ENCODE measurements around the gene PSMB11. TPM values are rescaled to one million over a fixed set of nuclear protein-coding genes. Genes with fewer than 3 reads are reported as not detected.

Gene PSMB11
- total RNA-seq, result not detected in 2 replicates

GRCh38 chr14:23042162-23042965 is at the start of gene PSMB11:
Gene PSMB11 (plus strand): TSS chr14:23042212. CDS start chr14:23042226, 14 bp downstream.
- no peak for TF ChIP-seq CTCF (IDR thresholded peaks at IDR 0.05; ENCODE audit: extremely low read depth, low read depth, low read length)
- DNase-seq (ENCODE audit: insufficient read length, low spot score, missing footprints), result peak; percentile 52
- no peak within 1 kb of the TSS for H3K4me2 ChIP-seq (ENCODE audit: insufficient read depth, low read length)
- no peaks in the 10 kb centered on the region for H3K36me3 ChIP-seq (ENCODE audit: insufficient read depth, low read length)
- H3K4me1 ChIP-seq (ENCODE audit: insufficient read depth, low read length), result peaks cover 4% of the 10 kb centered on the region
- H3K27ac ChIP-seq (ENCODE audit: low read depth, low read length), result no peak within 1 kb of the TSS
- no peaks in the 10 kb centered on the region for H3K9me3 ChIP-seq (ENCODE audit: low read depth, low read length)
- H4K20me1 ChIP-seq (ENCODE audit: insufficient read depth, low read length), result no peaks in the 10 kb centered on the region
- no peaks in the 10 kb centered on the region for H3K79me2 ChIP-seq (ENCODE audit: insufficient read depth, low read length)
- no peak within 1 kb of the TSS for H3K4me3 ChIP-seq (ENCODE audit: insufficient read depth, low read length)
- peak within 1 kb of the TSS; percentile 10 for H2AFZ ChIP-seq (ENCODE audit: low read length)
- no peaks in the 10 kb centered on the region for H3K27me3 ChIP-seq (ENCODE audit: insufficient read depth, low read length)

- no peaks in the 10 kb centered on the region for H3K36me3 ChIP-seq (ENCODE audit: insufficient read depth, low read length)
- H3K27me3 ChIP-seq (ENCODE audit: insufficient read depth, low read length), result no peaks in the 10 kb centered on the region
- H3K79me2 ChIP-seq (ENCODE audit: insufficient read depth, low read length), result no peaks in the 10 kb centered on the region
- H2AFZ ChIP-seq (ENCODE audit: low read length), result no peak overlapping the region
- no peak overlapping the region for H3K4me3 ChIP-seq (ENCODE audit: insufficient read depth, low read length)
- H3K4me1 ChIP-seq (ENCODE audit: insufficient read depth, low read length), result peaks cover 6% of the 10 kb centered on the region
- no peaks in the 10 kb centered on the region for H3K9me3 ChIP-seq (ENCODE audit: low read depth, low read length)
- no peak for DNase-seq (ENCODE audit: insufficient read length, low spot score, missing footprints)
- H3K4me2 ChIP-seq (ENCODE audit: insufficient read depth, low read length), result no peak overlapping the region
- no peak overlapping the region for H3K27ac ChIP-seq (ENCODE audit: low read depth, low read length)
- no peaks in the 10 kb centered on the region for H4K20me1 ChIP-seq (ENCODE audit: insufficient read depth, low read length)
- no peak for TF ChIP-seq CTCF (IDR thresholded peaks at IDR 0.05; ENCODE audit: extremely low read depth, low read depth, low read length)
Observed at GRCh38 chr14:22993517-22993916, 48.5 kb upstream of the PSMB11 start.

- no peak overlapping the region for H2AFZ ChIP-seq (ENCODE audit: low read length)
- peak; percentile 83 for DNase-seq (ENCODE audit: insufficient read length, low spot score, missing footprints)
- no peaks in the 10 kb centered on the region for H3K36me3 ChIP-seq (ENCODE audit: insufficient read depth, low read length)
- H3K9me3 ChIP-seq (ENCODE audit: low read depth, low read length), result no peaks in the 10 kb centered on the region
- no peak overlapping the region for H3K4me3 ChIP-seq (ENCODE audit: insufficient read depth, low read length)
- peaks cover 6% of the 10 kb centered on the region for H3K4me1 ChIP-seq (ENCODE audit: insufficient read depth, low read length)
- TF ChIP-seq CTCF (IDR thresholded peaks at IDR 0.05; ENCODE audit: extremely low read depth, low read depth, low read length), result peak; percentile 73
- no peaks in the 10 kb centered on the region for H3K27me3 ChIP-seq (ENCODE audit: insufficient read depth, low read length)
- no peaks in the 10 kb centered on the region for H3K79me2 ChIP-seq (ENCODE audit: insufficient read depth, low read length)
- no peak overlapping the region for H3K27ac ChIP-seq (ENCODE audit: low read depth, low read length)
- no peak overlapping the region for H3K4me2 ChIP-seq (ENCODE audit: insufficient read depth, low read length)
- H4K20me1 ChIP-seq (ENCODE audit: insufficient read depth, low read length), result no peaks in the 10 kb centered on the region
Observed at GRCh38 chr14:22994762-22995275, 47.2 kb upstream of the PSMB11 start.

GRCh38 chr14:22995889-22996625 is 46.0 kb upstream of the PSMB11 start:
- Histone ChIP-seq H3K27me3 (ENCODE audit: insufficient read depth, low read length) (no peaks in the 10 kb centered on the region), H3K9me3 (ENCODE audit: low read depth, low read length) (no peaks in the 10 kb centered on the region), H3K4me3 (ENCODE audit: insufficient read depth, low read length) (no peak overlapping the region), H3K27ac (ENCODE audit: low read depth, low read length) (no peak overlapping the region), H3K36me3 (ENCODE audit: insufficient read depth, low read length) (no peaks in the 10 kb centered on the region), H4K20me1 (ENCODE audit: insufficient read depth, low read length) (no peaks in the 10 kb centered on the region), H3K4me1 (ENCODE audit: insufficient read depth, low read length) (peaks cover 6% of the 10 kb centered on the region), H3K4me2 (ENCODE audit: insufficient read depth, low read length) (no peak overlapping the region), H2AFZ (ENCODE audit: low read length) (no peak overlapping the region), H3K79me2 (ENCODE audit: insufficient read depth, low read length) (no peaks in the 10 kb centered on the region)
- DNase-seq (ENCODE audit: insufficient read length, low spot score, missing footprints), result no peak
- no peak for TF ChIP-seq CTCF (IDR thresholded peaks at IDR 0.05; ENCODE audit: extremely low read depth, low read depth, low read length)
